K562 (cell line): ENCODE data around the gene KLHL22. TPM values are rescaled to one million over a fixed set of nuclear protein-coding genes. Genes with fewer than 3 reads are reported as not detected.
A peak's percentile ranks its signal among the peaks of the same experiment; 100 is the strongest.

ENCODE experiments used
- ARID1B ChIP-seq: fragments of 450-650 bp; IDR thresholded peaks from 2 replicates; pipeline ENCODE4 v1.6.1; 2016; ENCODE audit warnings: antibody characterized with exemption, mild to moderate bottlenecking, inconsistent platforms
- E2F4 ChIP-seq: sonication (generic); formaldehyde crosslinking; IDR thresholded peaks from 2 replicates; pipeline ENCODE4 v1.8.0; 2022; ENCODE audit warnings: mild to moderate bottlenecking, low read depth, missing genetic modification reagents
- E2F8 ChIP-seq: fragments of 450-650 bp; IDR thresholded peaks from 2 replicates; pipeline ENCODE4 v1.7.1; 2018; ENCODE audit warnings: mild to moderate bottlenecking, low read depth; ENCODE audit not compliant: partially characterized antibody
- HEY1 ChIP-seq: fragments of 250-450 bp; sonication (Bioruptor Pico); IDR thresholded peaks from 2 replicates; pipeline ENCODE4 v1.5.0; 2020; ENCODE audit warnings: mild to moderate bottlenecking, moderate library complexity, borderline replicate concordance
- LEF1 ChIP-seq: fragments of 450-650 bp; IDR thresholded peaks from 2 replicates; pipeline ENCODE4 v1.6.1; 2016; ENCODE audit warnings: mild to moderate bottlenecking
- MTF1 ChIP-seq: fragments of 250-450 bp; sonication (Bioruptor Pico); IDR thresholded peaks from 2 replicates; pipeline ENCODE4 v1.9.0; 2021; ENCODE audit warnings: moderate library complexity, mild to moderate bottlenecking, inconsistent platforms, borderline replicate concordance
- POLR2G ChIP-seq: fragments of 200-400 bp; formaldehyde crosslinking; IDR thresholded peaks from 2 replicates; pipeline ENCODE4 v1.6.1; 2017; ENCODE audit warnings: low read depth, mild to moderate bottlenecking, antibody characterized with exemption, low read length, moderate library complexity
- RBM15 ChIP-seq: fragments of 200-400 bp; formaldehyde crosslinking; IDR thresholded peaks from 2 replicates; pipeline ENCODE4 v1.6.1; 2018; ENCODE audit warnings: mild to moderate bottlenecking, low read length, moderate library complexity; ENCODE audit not compliant: insufficient read depth
- SFPQ ChIP-seq: fragments of 200-400 bp; formaldehyde crosslinking; IDR thresholded peaks from 2 replicates; pipeline ENCODE4 v1.6.1; 2017; ENCODE audit warnings: mild to moderate bottlenecking, low read depth, low read length, moderate library complexity
- SMAD4 ChIP-seq: fragments of 250-450 bp; sonication (Bioruptor Pico); conservative IDR thresholded peaks from 2 replicates; pipeline ENCODE4 v1.8.0; 2021; ENCODE audit warnings: inconsistent platforms, mild to moderate bottlenecking, moderate library complexity
- SP1 ChIP-seq: sonication (generic); formaldehyde crosslinking; IDR thresholded peaks from 2 replicates; pipeline ENCODE4 v1.8.1; 2022; ENCODE audit warnings: mild to moderate bottlenecking, missing genetic modification reagents
- VEZF1 ChIP-seq: fragments of 200-800 bp; sonication (Bioruptor generic); IDR thresholded peaks from 2 replicates; pipeline ENCODE4 v1.6.1; 2017; ENCODE audit warnings: missing genetic modification characterization, missing compliant biosample characterization
- ZC3H8 ChIP-seq: fragments of 450-650 bp; IDR thresholded peaks from 2 replicates; pipeline ENCODE4 v1.6.1; 2017
- ZFP36 ChIP-seq: fragments of 150-350 bp; IDR thresholded peaks from 2 replicates; pipeline ENCODE4 v1.6.1; 2018; ENCODE audit warnings: low read length, low read depth; ENCODE audit not compliant: partially characterized antibody
- ZHX1 ChIP-seq: fragments of 150-350 bp; conservative IDR thresholded peaks from 2 replicates; pipeline ENCODE4 v1.6.1; 2014; ENCODE audit warnings: low read length
- ZNF121 ChIP-seq: sonication (generic); formaldehyde crosslinking; conservative IDR thresholded peaks from 2 replicates; pipeline ENCODE4 v1.8.0; 2022; ENCODE audit warnings: missing genetic modification reagents
- ZNF57 ChIP-seq: fragments of 450-650 bp; formaldehyde crosslinking; IDR thresholded peaks from 2 replicates; pipeline ENCODE4 v1.4.0; 2020; ENCODE audit warnings: mild to moderate bottlenecking, moderate library complexity
- ZNF583 ChIP-seq: fragments of 250-450 bp; sonication (Bioruptor Pico); IDR thresholded peaks from 2 replicates; pipeline ENCODE4 v1.4.0; 2020
- polyA plus RNA-seq, 8 experiments: library from polyadenylated mRNA; depleted of rRNA in 4 of 8; stranded (reverse) in 5 of 8; unstranded in 3 of 8; fragments of >200 nt; fragmentation: Nextera tagmentation in 2 of 8; fragmentation: Illumina TruSeq in 1 of 8; extraction: Ambion mirVana in 2 of 8; extraction: Trizol in 1 of 8; gene quantifications; 2 replicates each; pipeline versions ENCODE4 v1.2.1 to v1.2.3, GENCODE V29; 2011 to 2014; ENCODE audit warnings: inconsistent platforms in 1 of 8, missing spikeins in 1 of 8
- total RNA-seq, 7 experiments: library from RNA; depleted of rRNA in 6 of 7; stranded (reverse); fragments of >200 nt in 6 of 7; fragmentation: Illumina TruSeq in 2 of 7; extraction: Trizol in 2 of 7; gene quantifications; 2 replicates each; pipeline versions ENCODE4 v1.2.1 to v1.2.3, GENCODE V29; 2011 to 2021; ENCODE audit warnings: low replicate concordance in 1 of 7

Gene KLHL22
- total and polyA plus RNA-seq, 9 of the 15 experiments (the other 6 are each of a cell fraction or from before 2014, with no cell fraction given), result 1.3 to 25.6 (median 15.2) TPM

GRCh38 chr22:20418211-20418788, 77.3 kb downstream of the KLHL22 start (continued):
- TF ChIP-seq ZHX1 (peak; percentile 96; the same call in 1 of the 2 replicates), HEY1 (no peak), SP1 (CRISPR knock-in tag) (peak; percentile 72; the same call in 1 of the 2 replicates), ZNF583 (0 out of 2 replicates have a peak, but pooled peaks have one; percentile 12), POLR2G (peak; percentile 56; the same call in 1 of the 2 replicates), E2F8 (no peak), MTF1 (CRISPR knock-in tag) (no peak), E2F4 (no peak), ZC3H8 (no peak), SFPQ (no peak), SMAD4 (CRISPR knock-in tag) (peak; percentile 87), ZNF121 (no peak), ZNF57 (CRISPR knock-in tag) (peak; percentile 84; the same call in 1 of the 2 replicates), VEZF1 (CRISPR knock-in tag) (peak; percentile 78), LEF1 (no peak), RBM15 (no peak), ARID1B (no peak), ZFP36 (peak; percentile 50)
